Chondrocyte (in vitro differentiated cells): Measurements from ENCODE around the gene SORCS1. TPM values are rescaled to one million over a fixed set of nuclear protein-coding genes. Genes with fewer than 3 reads are reported as not detected.

ENCODE experiments used
- DNase-seq: peaks from one replicate; pipeline ENCODE4 v3.0.0; 2021; ENCODE audit warnings: mixed read lengths, low spot score
- H3K27ac Mint-ChIP-seq: one replicate; pipeline ENCODE4 v1.8.0; 2021; ENCODE audit warnings: mild to moderate bottlenecking, moderate library complexity, mixed read lengths; ENCODE audit not compliant: unreplicated experiment
- H3K27me3 Mint-ChIP-seq: 2 replicates; pipeline ENCODE4 v1.8.0; 2021; ENCODE audit warnings: low read depth, mixed read lengths
- H3K36me3 Mint-ChIP-seq: 2 replicates; pipeline ENCODE4 v1.8.0; 2021; ENCODE audit warnings: low read depth, mixed read lengths
- H3K4me1 Mint-ChIP-seq: 2 replicates; pipeline ENCODE4 v1.8.0; 2021; ENCODE audit warnings: low read depth, mild to moderate bottlenecking, mixed read lengths
- H3K4me3 Mint-ChIP-seq: one replicate; pipeline ENCODE4 v1.8.0; 2021; ENCODE audit warnings: mild to moderate bottlenecking, moderate library complexity, mixed read lengths; ENCODE audit not compliant: unreplicated experiment
- H3K9me3 Mint-ChIP-seq: 2 replicates; pipeline ENCODE4 v1.8.0; 2021; ENCODE audit warnings: low read depth, mixed read lengths
- CTCF ChIP-seq: fragments of 200-600 bp; sonication (generic); IDR thresholded peaks from 2 replicates; pipeline ENCODE4 v1.5.0; 2021; ENCODE audit warnings: antibody characterized with exemption, mild to moderate bottlenecking, moderate library complexity
- total RNA-seq: library from RNA; stranded (reverse); gene quantifications from 3 replicates; pipeline ENCODE4 v1.2.1, GENCODE V29; 2021

The SORCS1 gene
- total RNA-seq, 1 donor from 2014 or later: not detected

GRCh38 chr10:106566873-106567272 is 597.6 kb downstream of the SORCS1 start:
- Mint-ChIP-seq H3K27me3 (no peaks in the 10 kb centered on the region), H3K9me3 (peaks cover 2% of the 10 kb centered on the region), H3K27ac (no peak overlapping the region), H3K4me3 (no peak overlapping the region), H3K36me3 (no peaks in the 10 kb centered on the region), H3K4me1 (peaks cover 5% of the 10 kb centered on the region)
- no peak for TF ChIP-seq CTCF
- no peak for DNase-seq

- Mint-ChIP-seq H3K4me1 (peaks cover 9% of the 10 kb centered on the region), H3K9me3 (peaks cover 2% of the 10 kb centered on the region), H3K36me3 (no peaks in the 10 kb centered on the region), H3K27me3 (no peaks in the 10 kb centered on the region), H3K27ac (no peak overlapping the region), H3K4me3 (no peak overlapping the region)
- DNase-seq: no peak
- TF ChIP-seq CTCF: no peak
These were observed 599.0 kb downstream of the SORCS1 start for GRCh38 chr10:106565546-106565945.

- peaks cover 2% of the 10 kb centered on the region for H3K9me3 Mint-ChIP-seq
- H3K27me3 Mint-ChIP-seq: no peaks in the 10 kb centered on the region
- no peaks in the 10 kb centered on the region for H3K36me3 Mint-ChIP-seq
- TF ChIP-seq CTCF: no peak
- H3K4me3 Mint-ChIP-seq: no peak overlapping the region
- H3K27ac Mint-ChIP-seq: no peak overlapping the region
- H3K4me1 Mint-ChIP-seq: peaks cover 18% of the 10 kb centered on the region
- DNase-seq: no peak
These were observed 601.1 kb downstream of the SORCS1 start for GRCh38 chr10:106563384-106563783.

GRCh38 chr10:106560925-106561640 is 603.4 kb downstream of the SORCS1 start:
- H3K9me3 Mint-ChIP-seq: peaks cover 2% of the 10 kb centered on the region
- no peaks in the 10 kb centered on the region for H3K36me3 Mint-ChIP-seq
- no peak for DNase-seq
- TF ChIP-seq CTCF: no peak
- H3K27me3 Mint-ChIP-seq: no peaks in the 10 kb centered on the region
- peak overlapping the region; percentile 59 for H3K27ac Mint-ChIP-seq
- peaks cover 34% of the 10 kb centered on the region for H3K4me1 Mint-ChIP-seq
- no peak overlapping the region for H3K4me3 Mint-ChIP-seq

GRCh38 chr10:106559442-106559841 is 605.1 kb downstream of the SORCS1 start:
- Mint-ChIP-seq H3K4me3 (no peak overlapping the region), H3K27ac (no peak overlapping the region), H3K36me3 (no peaks in the 10 kb centered on the region), H3K9me3 (no peaks in the 10 kb centered on the region), H3K27me3 (no peaks in the 10 kb centered on the region), H3K4me1 (peaks cover 34% of the 10 kb centered on the region)
- no peak for TF ChIP-seq CTCF
- DNase-seq: no peak
